ENCODE measurements around the gene ZBTB20.
"Not testable (repeated sequence)": the region's sequence is repeated elsewhere in the genome, so short reads cannot be mapped to it uniquely, and the experiment has no call there.

Gene ZBTB20

GRCh38 chr3:114709102-114709501 is 438.0 kb downstream of the ZBTB20 start:
- DNase-seq = peak; percentile 72 to 82 (median 80)

- DNase-seq = no peak
These were observed 439.7 kb downstream of the ZBTB20 start for GRCh38 chr3:114707252-114707860.

GRCh38 chr3:114706591-114707232 is 440.4 kb downstream of the ZBTB20 start:
- peak; percentile 27 to 29 (median 28) for DNase-seq

DNA sequence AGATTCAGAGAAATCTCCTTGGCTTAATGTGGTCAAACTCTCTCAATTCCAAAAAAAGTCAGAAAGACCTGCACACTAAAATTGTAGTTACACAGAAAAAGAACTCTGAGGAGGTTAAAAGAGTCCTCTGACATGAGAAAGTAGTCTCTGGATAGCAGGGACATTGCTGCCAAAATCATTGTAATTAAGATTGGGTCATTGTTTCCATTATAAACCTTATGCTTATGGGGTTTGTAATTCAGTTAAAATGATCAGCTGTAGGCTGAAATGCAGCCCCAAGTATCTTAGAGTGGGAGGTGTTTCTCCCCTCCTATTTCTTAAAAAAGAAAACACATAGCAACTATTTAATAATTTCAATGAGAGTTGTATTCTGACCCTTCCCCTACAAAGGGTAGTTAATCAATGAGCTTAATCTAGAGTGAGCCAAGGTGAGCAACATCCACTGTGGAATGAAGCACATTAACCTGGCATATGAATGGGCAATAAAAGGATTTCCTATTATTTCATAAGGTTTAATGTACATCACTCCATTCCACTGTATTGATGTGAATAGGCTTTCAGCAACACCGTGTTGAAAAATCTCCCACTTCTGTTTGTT is 446.4 kb downstream of the ZBTB20 start:
- DNase-seq = no peak

DNA sequence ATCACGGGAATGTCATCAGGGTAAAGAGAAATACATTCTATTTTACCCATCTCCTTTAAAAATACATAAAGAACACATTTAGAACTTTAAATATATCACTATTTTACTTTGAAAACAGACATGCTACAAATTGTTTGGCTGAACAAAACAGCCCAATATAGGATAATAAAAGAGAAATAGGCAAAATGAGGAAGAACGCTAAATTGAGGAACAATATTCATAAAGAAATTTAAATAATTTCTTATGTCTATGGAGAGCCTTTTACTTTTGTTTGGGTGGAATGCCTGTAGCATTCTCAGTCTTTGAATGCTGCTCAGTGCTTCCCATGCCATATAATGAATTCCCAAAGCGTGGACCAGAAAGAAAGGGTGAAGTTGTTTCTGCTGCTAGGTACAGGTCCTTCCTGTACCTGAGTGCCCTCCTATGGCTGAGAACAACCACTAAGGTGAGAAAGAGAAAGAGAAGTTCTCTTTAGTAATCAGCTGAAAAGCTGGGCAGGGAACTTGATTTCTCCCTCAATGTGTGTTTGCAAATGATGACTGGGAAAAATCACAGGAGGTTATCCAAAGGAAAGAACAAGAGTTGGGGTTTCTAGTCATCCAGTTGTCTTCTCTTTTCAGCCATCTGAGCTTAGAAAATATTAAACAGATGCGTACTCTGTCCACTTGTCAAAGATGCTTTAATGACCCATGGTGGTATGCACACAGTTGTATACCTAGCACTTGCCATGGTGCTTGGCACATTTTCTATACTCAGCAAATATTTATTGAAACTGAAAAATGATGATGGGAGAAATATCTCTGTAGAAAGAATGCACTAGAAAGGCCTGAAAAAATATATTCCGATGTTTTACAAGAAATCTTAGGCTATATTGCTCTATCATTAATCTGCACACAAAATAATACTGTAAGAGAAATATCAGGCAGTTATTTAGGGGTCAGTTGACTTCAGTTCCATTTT is 448.7 kb downstream of the ZBTB20 start:
- peak; percentile 5 to 53 (median 48) for DNase-seq

GRCh38 chr3:114697401-114697800 is 449.7 kb downstream of the ZBTB20 start:
- peak; percentile 49 to 77 (median 76) for DNase-seq

- no peak for DNase-seq
These were observed 452.8 kb downstream of the ZBTB20 start for GRCh38 chr3:114694251-114694650.

DNA sequence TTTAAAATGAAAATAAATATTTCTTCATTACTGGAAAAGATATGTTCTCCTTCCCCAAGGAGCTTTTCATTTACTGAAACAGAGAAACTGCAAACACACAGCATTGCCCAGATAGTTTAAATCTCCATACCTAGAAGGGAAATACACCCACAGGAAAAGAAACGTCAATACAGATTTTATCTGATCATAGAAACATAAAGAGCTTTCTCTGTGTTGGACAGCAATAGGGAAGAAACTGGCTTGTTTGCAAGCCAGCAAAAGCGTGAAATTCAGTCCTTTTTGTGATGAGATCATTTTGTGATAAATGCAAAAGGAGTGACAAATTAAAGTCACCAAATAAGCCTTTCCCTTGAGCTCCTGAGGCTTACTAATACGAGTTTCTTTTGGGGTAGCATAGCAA is 455.2 kb downstream of the ZBTB20 start:
- no peak for DNase-seq

GRCh38 chr3:114690911-114691310 is 456.2 kb downstream of the ZBTB20 start:
- DNase-seq = no peak

GRCh38 chr3:114687151-114687550 is 459.9 kb downstream of the ZBTB20 start:
- no peak for DNase-seq

GRCh38 chr3:114686621-114687020 is 460.5 kb downstream of the ZBTB20 start:
- DNase-seq = peak; percentile 9 to 39 (median 26)

- no peak for DNase-seq
These were observed 461.9 kb downstream of the ZBTB20 start for GRCh38 chr3:114685161-114685560.

- no peak for DNase-seq
These were observed 466.8 kb downstream of the ZBTB20 start for GRCh38 chr3:114680299-114680698.

GRCh38 chr3:114679773-114680172 is 467.3 kb downstream of the ZBTB20 start:
- DNase-seq = not testable (repeated sequence)

DNA sequence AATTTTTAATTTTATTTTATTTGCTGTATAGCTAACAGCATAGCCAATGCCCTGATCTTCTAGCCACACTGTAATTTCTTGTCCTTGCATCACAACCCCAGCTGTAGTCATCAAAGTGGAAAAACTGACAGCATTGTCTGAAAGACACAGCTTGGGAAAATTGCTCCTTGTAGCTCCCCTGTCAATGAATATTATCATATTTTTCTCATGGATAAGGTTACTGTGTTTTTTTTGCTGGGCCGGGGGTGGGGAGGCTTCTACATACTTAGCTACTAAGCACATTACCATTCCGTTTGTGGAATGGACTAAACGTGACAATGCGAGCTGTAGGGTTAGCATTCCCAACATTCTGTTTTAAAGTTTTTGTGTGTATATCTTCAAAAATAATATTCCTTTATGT is 472.0 kb downstream of the ZBTB20 start:
- DNase-seq = no peak

- DNase-seq = no peak
These were observed 473.1 kb downstream of the ZBTB20 start for GRCh38 chr3:114674036-114674435.

DNA sequence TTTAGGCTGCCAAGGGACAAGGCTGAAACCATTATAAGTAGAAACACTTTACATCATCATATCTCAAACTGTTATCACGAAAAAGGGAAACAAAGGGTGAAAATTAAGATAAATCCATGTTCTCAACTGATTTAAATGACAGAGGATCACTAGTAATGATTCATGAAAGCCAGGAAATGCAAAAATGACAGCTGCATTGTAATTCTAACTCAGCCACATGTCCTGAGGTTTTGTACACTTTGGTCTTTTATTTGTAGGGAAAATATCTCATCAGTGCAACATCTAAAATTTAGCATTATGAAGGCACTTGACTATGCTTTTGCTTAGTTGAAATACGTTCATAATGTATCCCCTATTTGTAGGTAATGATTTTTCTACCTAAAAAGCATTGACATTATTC is 473.6 kb downstream of the ZBTB20 start:
- DNase-seq = no peak

DNA sequence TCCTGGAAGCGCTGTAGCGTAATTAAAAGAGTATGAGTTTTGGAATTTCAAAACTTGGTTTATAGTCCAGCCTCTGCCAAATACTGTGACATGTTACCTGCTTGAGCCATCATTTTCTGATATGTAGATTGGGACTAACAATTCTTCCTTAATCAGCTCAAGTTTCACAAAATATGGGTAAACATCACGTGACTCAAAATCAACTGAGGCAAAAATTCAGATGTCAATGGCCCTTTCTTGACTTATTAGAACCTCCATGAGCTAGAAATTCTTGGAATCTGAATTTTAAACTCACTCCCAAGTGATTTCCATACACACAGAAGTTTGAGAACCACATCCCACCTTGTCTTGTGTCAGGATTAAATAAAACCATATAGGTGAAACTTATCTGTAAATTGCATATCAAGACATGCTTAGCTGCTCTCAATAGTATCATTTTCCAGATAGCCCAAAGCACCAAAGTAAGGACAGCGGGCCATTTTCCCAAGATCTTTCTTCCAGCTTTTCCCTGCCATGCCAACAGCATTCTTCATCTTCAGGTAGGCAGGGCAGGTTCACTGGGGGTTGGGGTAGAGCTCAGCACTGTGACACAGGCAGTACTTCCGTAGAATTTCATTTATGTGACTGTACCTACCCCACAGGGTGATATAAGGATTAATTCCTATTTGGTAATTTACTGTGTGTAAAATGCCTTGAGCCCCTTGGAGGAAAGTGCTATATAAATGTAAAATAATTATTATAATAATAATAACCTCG is 474.2 kb downstream of the ZBTB20 start:
- DNase-seq = no peak

GRCh38 chr3:114671741-114672510 is 475.2 kb downstream of the ZBTB20 start:
- DNase-seq = no peak

GRCh38 chr3:114669614-114670013 is 477.5 kb downstream of the ZBTB20 start:
- DNase-seq = no peak

- no peak for DNase-seq
These were observed 479.0 kb downstream of the ZBTB20 start for GRCh38 chr3:114668099-114668498.

GRCh38 chr3:114666623-114667022 is 480.5 kb downstream of the ZBTB20 start:
- DNase-seq = no peak

Measured in suppressor macrophage treated with lipopolysaccharide for 1 hour (primary cell).